ENCODE results near the gene RGL2. TPM values are rescaled to one million over a fixed set of nuclear protein-coding genes. Genes with fewer than 3 reads are reported as not detected.
A peak's percentile ranks its signal among the peaks of the same experiment; 100 is the strongest.
"Not testable (repeated sequence)": the region's sequence is repeated elsewhere in the genome, so short reads cannot be mapped to it uniquely, and the experiment has no call there.

RGL2 gene
- total RNA-seq, 4 donors from 2014 or later, result 38.2 to 89.3 (median 65.3) TPM

DNA sequence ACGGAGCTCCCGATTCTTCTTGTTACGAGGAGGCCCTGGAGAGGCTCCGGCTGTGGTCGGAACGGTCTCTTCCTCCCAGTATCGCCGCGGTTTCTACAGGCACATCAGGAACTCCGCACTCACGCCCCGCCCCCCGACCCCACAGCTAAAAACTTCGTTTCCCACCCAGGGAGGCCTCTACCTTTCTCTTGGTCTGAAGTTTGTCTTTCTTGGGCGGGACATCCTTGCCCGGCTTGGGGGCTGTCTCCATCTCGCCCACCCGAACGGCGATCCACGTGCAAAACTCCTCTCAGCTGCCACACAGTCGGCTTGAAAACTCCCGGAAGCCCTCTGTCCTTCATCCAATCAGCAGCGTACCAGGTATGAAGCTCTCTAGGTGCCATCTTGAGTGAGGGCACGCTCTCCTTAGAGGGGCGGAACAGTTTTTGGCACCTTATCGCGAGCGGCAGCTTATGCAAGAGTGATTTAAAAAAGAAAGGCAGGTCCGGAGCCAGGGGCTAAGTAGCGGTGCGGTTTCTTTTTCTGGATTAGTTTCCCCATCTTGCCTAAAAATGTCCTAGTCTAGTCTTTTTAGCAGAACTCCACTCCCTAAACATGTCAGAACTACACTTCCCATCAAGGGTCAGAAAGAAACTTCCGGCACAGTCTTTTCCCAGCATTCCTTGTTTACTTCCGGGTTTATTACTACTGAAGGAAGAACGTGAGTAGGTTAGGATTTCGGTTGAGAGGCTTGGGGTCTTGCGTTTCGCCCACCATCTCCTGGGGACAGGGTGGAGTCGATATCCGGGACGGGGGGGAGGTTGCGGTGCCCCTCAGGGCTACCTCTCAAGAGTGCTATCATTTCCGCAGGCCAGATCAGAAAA is 9.6 kb downstream of the RGL2 start, which contains the start of the genes PFDN6 and WDR46:
PFDN6 (plus strand) TSS at position 681 of the 863 bp plus-strand sequence. CDS start 256 bp downstream, outside the sequence.
WDR46 (minus strand) TSS at position 319 of the 863 bp plus-strand sequence; CDS start at position 250, 69 bp downstream.
- H3K4me1 ChIP-seq, result peaks cover 20 to 32% (median 26%) of the 10 kb centered on the region in 4 donors
- peak; percentile 9 for TF ChIP-seq POLR2A (IDR thresholded peaks at IDR 0.05; ENCODE audit: low read depth)
- TF ChIP-seq, protein P1, sequence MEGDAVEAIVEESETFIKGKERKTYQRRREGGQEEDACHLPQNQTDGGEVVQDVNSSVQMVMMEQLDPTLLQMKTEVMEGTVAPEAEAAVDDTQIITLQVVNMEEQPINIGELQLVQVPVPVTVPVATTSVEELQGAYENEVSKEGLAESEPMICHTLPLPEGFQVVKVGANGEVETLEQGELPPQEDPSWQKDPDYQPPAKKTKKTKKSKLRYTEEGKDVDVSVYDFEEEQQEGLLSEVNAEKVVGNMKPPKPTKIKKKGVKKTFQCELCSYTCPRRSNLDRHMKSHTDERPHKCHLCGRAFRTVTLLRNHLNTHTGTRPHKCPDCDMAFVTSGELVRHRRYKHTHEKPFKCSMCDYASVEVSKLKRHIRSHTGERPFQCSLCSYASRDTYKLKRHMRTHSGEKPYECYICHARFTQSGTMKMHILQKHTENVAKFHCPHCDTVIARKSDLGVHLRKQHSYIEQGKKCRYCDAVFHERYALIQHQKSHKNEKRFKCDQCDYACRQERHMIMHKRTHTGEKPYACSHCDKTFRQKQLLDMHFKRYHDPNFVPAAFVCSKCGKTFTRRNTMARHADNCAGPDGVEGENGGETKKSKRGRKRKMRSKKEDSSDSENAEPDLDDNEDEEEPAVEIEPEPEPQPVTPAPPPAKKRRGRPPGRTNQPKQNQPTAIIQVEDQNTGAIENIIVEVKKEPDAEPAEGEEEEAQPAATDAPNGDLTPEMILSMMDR (IDR thresholded peaks at IDR 0.05), result peak in 1 of 3 experiments; percentile 4
- TF ChIP-seq EP300 (IDR thresholded peaks at IDR 0.05), result no peak
- peak; percentile 55 to 82 for TF ChIP-seq POLR2AphosphoS5 (IDR thresholded peaks at IDR 0.05)
- peak; percentile 95 for DNase-seq (ENCODE audit: extremely low spot score)
- peaks cover 26 to 74% (median 71%) of the 10 kb centered on the region in 4 donors for H3K36me3 ChIP-seq
- peak within 1 kb of the TSS; percentile 62 to 76 (median 75) for H3K4me3 ChIP-seq
- peak within 1 kb of the TSS; percentile 72 to 87 (median 81) for H3K27ac ChIP-seq (replicated peaks in 1 of 4)
- intact Hi-C loops (cut with DNase I), result no loop called here
- no peaks in the 10 kb centered on the region for H3K9me3 ChIP-seq
- H3K27me3 ChIP-seq, result no peaks in the 10 kb centered on the region
- WGBS, result under 1% methylated on average over 38 of the region's 43 CpGs

DNA sequence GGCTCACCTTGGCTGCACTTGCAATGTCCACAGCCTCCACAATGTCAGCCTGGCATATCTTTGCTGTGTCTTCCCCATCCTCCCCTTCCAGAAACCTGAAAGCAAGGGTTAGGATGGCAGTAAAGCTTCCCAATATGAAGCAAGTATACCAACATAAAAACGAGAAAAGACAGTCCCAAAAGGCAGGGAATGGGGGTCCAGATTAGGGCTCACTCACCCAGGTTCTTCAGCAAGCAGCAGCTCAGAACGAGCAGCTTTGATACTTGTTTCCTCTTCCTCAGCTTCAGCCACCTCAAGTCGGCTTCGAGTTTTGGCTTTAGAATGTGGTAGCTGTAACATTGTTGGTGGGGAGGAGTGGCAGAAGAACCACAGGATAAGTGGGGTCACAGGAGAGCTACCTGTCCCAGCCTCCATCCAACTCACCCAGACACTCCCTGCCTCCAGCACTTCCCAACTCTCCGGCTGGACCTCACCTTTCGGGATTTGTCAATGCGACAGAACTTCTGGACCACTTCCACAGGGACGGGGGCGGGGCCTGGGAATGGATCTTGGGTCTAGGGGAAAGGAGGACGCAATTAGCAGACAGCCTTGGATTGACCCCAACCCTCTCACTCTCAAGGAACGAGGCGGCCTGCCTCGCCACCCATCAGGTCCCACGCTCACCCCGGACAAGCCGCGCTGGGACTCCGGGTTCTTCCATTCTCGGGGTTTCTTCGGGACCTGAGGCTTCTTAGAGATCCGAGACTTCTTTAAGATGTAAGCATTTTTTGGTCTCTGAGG is 10.4 kb downstream of the RGL2 start:
- intact Hi-C loops (cut with DNase I), result no loop called here
- H3K9me3 ChIP-seq, result no peaks in the 10 kb centered on the region
- WGBS, result 30% methylated on average over 10 of the region's 21 CpGs
- peaks cover 33 to 74% (median 69%) of the 10 kb centered on the region in 4 donors for H3K36me3 ChIP-seq
- H3K4me1 ChIP-seq, result peaks cover 20 to 31% (median 26%) of the 10 kb centered on the region in 4 donors
- H3K27me3 ChIP-seq, result no peaks in the 10 kb centered on the region
- TF ChIP-seq POLR2AphosphoS5 (IDR thresholded peaks at IDR 0.05), result no peak
- peak overlapping the region; percentile 62 to 76 (median 75) for H3K4me3 ChIP-seq
- peak overlapping the region; percentile 72 to 87 (median 81) for H3K27ac ChIP-seq (replicated peaks in 1 of 4)
- DNase-seq (ENCODE audit: extremely low spot score), result no peak

DNA sequence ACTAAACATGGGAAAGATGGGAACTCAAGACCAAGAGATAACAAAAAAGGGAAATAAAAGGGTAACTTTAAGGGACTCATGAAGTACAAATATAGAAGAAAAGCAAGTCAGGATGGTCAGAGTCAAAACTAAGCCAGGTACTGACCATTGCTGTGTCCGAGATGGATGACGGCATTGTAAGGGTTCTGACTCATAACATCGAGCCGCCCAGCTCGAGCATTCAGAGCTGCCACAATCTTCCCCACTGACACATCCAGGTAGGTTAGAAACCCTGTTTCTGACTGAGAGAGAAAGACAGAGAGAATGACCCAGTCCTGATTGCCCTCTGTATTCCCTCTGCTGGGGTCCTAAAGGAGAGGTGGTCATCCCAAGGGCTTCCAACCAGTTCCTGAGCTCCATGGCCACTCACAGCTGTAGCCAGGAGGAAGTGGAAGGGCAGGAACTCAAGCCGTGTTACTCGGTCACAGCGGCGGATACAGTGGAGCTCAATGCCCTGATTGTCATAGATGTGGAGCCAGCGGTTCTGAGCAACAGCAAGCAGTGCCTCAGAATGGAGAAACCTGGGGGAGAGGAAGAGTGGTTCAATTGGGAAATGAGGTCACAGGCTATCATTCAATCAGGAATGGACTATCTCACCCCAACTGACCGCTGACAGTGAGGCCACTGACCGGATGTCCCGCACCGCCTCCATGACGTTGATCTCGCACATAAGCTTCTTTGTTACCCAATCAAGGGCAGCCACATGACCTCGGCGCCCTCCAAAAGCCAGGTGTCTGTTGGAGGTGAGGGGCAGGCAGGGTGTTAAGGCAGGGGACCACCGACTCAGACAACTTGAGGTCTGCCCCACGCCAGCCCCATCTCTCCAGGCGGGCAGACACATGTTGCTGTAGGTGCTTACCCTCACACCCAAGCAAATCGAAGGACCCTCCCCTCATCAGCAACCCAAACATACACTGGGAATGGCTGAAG is 11.5 kb downstream of the RGL2 start:
- DNase-seq (ENCODE audit: extremely low spot score), result no peak
- TF ChIP-seq POLR2A (IDR thresholded peaks at IDR 0.05; ENCODE audit: low read depth), result no peak
- no peak for TF ChIP-seq POLR2AphosphoS5 (IDR thresholded peaks at IDR 0.05)
- TF ChIP-seq EP300 (IDR thresholded peaks at IDR 0.05), result no peak
- TF ChIP-seq, protein P1 (IDR thresholded peaks at IDR 0.05), result no peak
- intact Hi-C loops (cut with DNase I), result no loop called here
- H3K36me3 ChIP-seq, result peaks cover 34 to 74% (median 69%) of the 10 kb centered on the region in 4 donors
- no peaks in the 10 kb centered on the region for H3K9me3 ChIP-seq
- no peak overlapping the region for H3K27ac ChIP-seq (replicated peaks in 1 of 4)
- WGBS, result 91% methylated on average over 18 of the region's 22 CpGs
- peaks cover 20 to 31% (median 26%) of the 10 kb centered on the region in 4 donors for H3K4me1 ChIP-seq
- no peak overlapping the region for H3K4me3 ChIP-seq
- H3K27me3 ChIP-seq, result no peaks in the 10 kb centered on the region

DNA sequence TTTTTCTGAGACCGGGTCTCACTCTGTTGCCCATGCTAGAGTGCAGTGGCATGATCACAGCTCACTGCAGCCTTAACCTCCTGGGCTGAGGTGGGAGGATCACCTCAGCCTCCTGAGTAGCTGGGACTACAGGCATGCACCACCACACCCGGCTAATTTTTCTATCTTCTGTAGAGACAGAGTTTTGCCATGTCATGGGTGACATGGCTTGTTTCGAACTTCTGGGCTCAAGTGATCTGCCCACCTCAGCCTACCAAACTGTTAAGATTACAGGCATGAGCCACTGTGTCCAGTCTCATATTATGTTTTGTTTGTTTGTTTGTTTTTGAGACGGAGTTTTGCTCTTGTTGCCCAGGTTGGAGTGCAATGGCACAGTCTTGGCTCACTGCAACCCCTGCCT is 13.5 kb downstream of the RGL2 start:
- H3K27ac ChIP-seq (replicated peaks in 1 of 4); intact Hi-C loops (cut with DNase I); DNase-seq (ENCODE audit: extremely low spot score); H3K9me3 ChIP-seq; H3K27me3 ChIP-seq; H3K4me3 ChIP-seq: not testable (repeated sequence)
- 89% methylated on average over 4 of the region's 4 CpGs for WGBS
- Histone ChIP-seq H3K36me3 (peaks cover 24 to 77% (median 67%) of the 10 kb centered on the region in 4 donors), H3K4me1 (peaks cover 14 to 24% (median 19%) of the 10 kb centered on the region in 4 donors)

DNA sequence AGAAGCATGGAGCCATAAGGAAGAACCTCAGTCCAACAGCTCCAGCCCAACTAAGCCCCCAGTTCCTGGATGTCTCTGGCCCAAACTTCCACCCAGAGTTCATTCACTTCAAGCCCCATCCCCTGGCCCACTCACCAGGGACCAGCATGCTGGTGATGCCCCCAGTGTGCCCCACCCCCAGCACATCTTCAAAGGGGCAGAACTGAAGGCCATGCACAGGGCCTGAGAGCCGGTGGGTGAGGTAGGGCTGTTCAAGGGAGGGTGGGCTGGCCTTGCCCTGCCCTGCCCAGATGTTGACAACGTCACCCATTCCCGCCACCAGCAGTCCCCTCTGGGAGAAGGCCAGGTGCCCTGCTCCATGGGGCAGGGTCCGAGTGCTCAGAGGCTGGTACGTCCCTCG is 18.2 kb downstream of the RGL2 start:
- no peak for DNase-seq (ENCODE audit: extremely low spot score)
- H3K4me3 ChIP-seq, result no peak overlapping the region
- 79% methylated on average over 6 of the region's 6 CpGs for WGBS
- TF ChIP-seq POLR2AphosphoS5 (IDR thresholded peaks at IDR 0.05), result no peak
- no peak for TF ChIP-seq POLR2A (IDR thresholded peaks at IDR 0.05; ENCODE audit: low read depth)
- TF ChIP-seq, protein P1 (IDR thresholded peaks at IDR 0.05), result no peak
- no peak for TF ChIP-seq EP300 (IDR thresholded peaks at IDR 0.05)
- no peaks in the 10 kb centered on the region for H3K27me3 ChIP-seq
- intact Hi-C loops (cut with DNase I), result no loop called here
- peaks cover 21 to 85% (median 75%) of the 10 kb centered on the region in 4 donors for H3K36me3 ChIP-seq
- H3K4me1 ChIP-seq, result peaks cover 24 to 38% (median 34%) of the 10 kb centered on the region in 4 donors
- H3K27ac ChIP-seq (replicated peaks in 1 of 4), result no peak overlapping the region
- no peaks in the 10 kb centered on the region for H3K9me3 ChIP-seq

All from esophagus muscularis mucosa (tissue), 4 donors.